Osteocyte (in vitro differentiated cells): ENCODE data around the gene SOHLH1. TPM values are rescaled to one million over a fixed set of nuclear protein-coding genes. Genes with fewer than 3 reads are reported as not detected.

Experiments used
- DNase-seq: peaks from one replicate; pipeline ENCODE4 v3.0.0; 2021; ENCODE audit warnings: mixed read lengths; ENCODE audit not compliant: unreplicated experiment; ENCODE audit errors: extremely low spot score
- H3K27ac Mint-ChIP-seq: one replicate; pipeline ENCODE4 v1.8.0; 2021; ENCODE audit warnings: mild to moderate bottlenecking, mixed read lengths; ENCODE audit not compliant: unreplicated experiment
- H3K27me3 Mint-ChIP-seq: one replicate; pipeline ENCODE4 v1.8.0; 2021; ENCODE audit warnings: mixed read lengths; ENCODE audit not compliant: unreplicated experiment
- H3K36me3 Mint-ChIP-seq: one replicate; pipeline ENCODE4 v1.8.0; 2021; ENCODE audit warnings: mixed read lengths; ENCODE audit not compliant: unreplicated experiment
- H3K4me1 Mint-ChIP-seq: one replicate; pipeline ENCODE4 v1.8.0; 2021; ENCODE audit warnings: mixed read lengths; ENCODE audit not compliant: unreplicated experiment
- H3K4me3 Mint-ChIP-seq: one replicate; pipeline ENCODE4 v1.8.0; 2021; ENCODE audit warnings: mild to moderate bottlenecking, moderate library complexity, mixed read lengths; ENCODE audit not compliant: unreplicated experiment
- H3K9me3 Mint-ChIP-seq: one replicate; pipeline ENCODE4 v1.8.0; 2021; ENCODE audit warnings: mixed read lengths; ENCODE audit not compliant: unreplicated experiment
- CTCF ChIP-seq: fragments of 200-600 bp; sonication (generic); IDR thresholded peaks from 2 replicates; pipeline ENCODE4 v1.5.0; 2021; ENCODE audit warnings: antibody characterized with exemption, mild to moderate bottlenecking, moderate library complexity
- total RNA-seq: library from RNA; stranded (reverse); gene quantifications from 2 replicates; pipeline ENCODE4 v1.2.1, GENCODE V29; 2021

Gene SOHLH1
- total RNA-seq, 1 donor from 2014 or later: not detected

- TF ChIP-seq CTCF: no peak
- Mint-ChIP-seq H3K4me1 (no peaks in the 10 kb centered on the region), H3K27ac (no peak overlapping the region), H3K4me3 (no peak overlapping the region), H3K9me3 (peaks cover 4% of the 10 kb centered on the region), H3K27me3 (no peaks in the 10 kb centered on the region), H3K36me3 (no peaks in the 10 kb centered on the region)
- no peak for DNase-seq
Measured at GRCh38 chr9:135666534-135667462, 32.5 kb downstream of the SOHLH1 start.

GRCh38 chr9:135665795-135666189 lies 33.5 kb downstream of the SOHLH1 start:
- H3K9me3 Mint-ChIP-seq: peaks cover 4% of the 10 kb centered on the region
- H3K27me3 Mint-ChIP-seq: no peaks in the 10 kb centered on the region
- H3K4me1 Mint-ChIP-seq: no peaks in the 10 kb centered on the region
- TF ChIP-seq CTCF: no peak
- H3K27ac Mint-ChIP-seq: no peak overlapping the region
- no peaks in the 10 kb centered on the region for H3K36me3 Mint-ChIP-seq
- no peak for DNase-seq
- no peak overlapping the region for H3K4me3 Mint-ChIP-seq

GRCh38 chr9:135664801-135665794 lies 34.2 kb downstream of the SOHLH1 start:
- H3K36me3 Mint-ChIP-seq: no peaks in the 10 kb centered on the region
- H3K27me3 Mint-ChIP-seq: no peaks in the 10 kb centered on the region
- DNase-seq: no peak
- H3K4me3 Mint-ChIP-seq: no peak overlapping the region
- TF ChIP-seq CTCF: no peak
- H3K4me1 Mint-ChIP-seq: no peaks in the 10 kb centered on the region
- H3K27ac Mint-ChIP-seq: no peak overlapping the region
- peaks cover 4% of the 10 kb centered on the region for H3K9me3 Mint-ChIP-seq

- Mint-ChIP-seq H3K4me1 (no peaks in the 10 kb centered on the region), H3K27me3 (no peaks in the 10 kb centered on the region), H3K4me3 (no peak overlapping the region), H3K9me3 (peaks cover 4% of the 10 kb centered on the region), H3K36me3 (no peaks in the 10 kb centered on the region), H3K27ac (no peak overlapping the region)
- TF ChIP-seq CTCF: no peak
- DNase-seq: no peak
Measured at GRCh38 chr9:135664266-135664665, 35.0 kb downstream of the SOHLH1 start.
